T-helper 22 cell (primary cell): Measurements from ENCODE around the gene CD8B.

Experiments
- DNase-seq: peaks from one replicate; pipeline ENCODE4 v3.0.0-alpha.2; 2020; ENCODE audit warnings: low read depth

CD8B gene

GRCh38 chr2:86806059-86806857 lies 55.4 kb downstream of the CD8B start:
- DNase-seq = no peak

GRCh38 chr2:86800856-86801567 lies 60.7 kb downstream of the CD8B start:
- no peak for DNase-seq

- DNase-seq = no peak
Observed at GRCh38 chr2:86794861-86795260, 66.8 kb downstream of the CD8B start.

- DNase-seq = no peak
Observed at GRCh38 chr2:86793752-86794151, 67.9 kb downstream of the CD8B start.

- no peak for DNase-seq
Observed at GRCh38 chr2:86791573-86791972, 70.1 kb downstream of the CD8B start.

GRCh38 chr2:86790676-86791572 lies 70.8 kb downstream of the CD8B start, which contains the start of gene CD8A:
CD8A (minus strand) TSS chr2:86790913; CDS start chr2:86790825, 88 bp downstream.
- DNase-seq = no peak

- DNase-seq = no peak
Observed at GRCh38 chr2:86790134-86790675, 71.5 kb downstream of the CD8B start.

- DNase-seq = no peak
Observed at GRCh38 chr2:86789687-86790133, 72.0 kb downstream of the CD8B start.

- no peak for DNase-seq
Observed at GRCh38 chr2:86788881-86789686, 72.6 kb downstream of the CD8B start.

GRCh38 chr2:86788165-86788564 lies 73.5 kb downstream of the CD8B start:
- DNase-seq = no peak

- no peak for DNase-seq
Observed at GRCh38 chr2:86787736-86788135, 74.0 kb downstream of the CD8B start.

GRCh38 chr2:86786001-86786536 lies 75.6 kb downstream of the CD8B start:
- no peak for DNase-seq

- DNase-seq = no peak
Observed at GRCh38 chr2:86785456-86785855, 76.2 kb downstream of the CD8B start.

GRCh38 chr2:86783615-86784339 lies 77.9 kb downstream of the CD8B start:
- no peak for DNase-seq

GRCh38 chr2:86782748-86783147 lies 78.9 kb downstream of the CD8B start:
- DNase-seq = no peak

- DNase-seq = no peak
Observed at GRCh38 chr2:86781363-86781762, 80.3 kb downstream of the CD8B start.

GRCh38 chr2:86779971-86780370 lies 81.7 kb downstream of the CD8B start:
- no peak for DNase-seq

GRCh38 chr2:86778957-86779356 lies 82.7 kb downstream of the CD8B start:
- DNase-seq = no peak

- no peak for DNase-seq
Observed at GRCh38 chr2:86776532-86776931, 85.2 kb downstream of the CD8B start.

GRCh38 chr2:86775338-86775737 lies 86.3 kb downstream of the CD8B start:
- no peak for DNase-seq
